Breast epithelium (tissue), 4 donors: ENCODE data around the gene ZMYND12. TPM values are rescaled to one million over a fixed set of nuclear protein-coding genes. Genes with fewer than 3 reads are reported as not detected.
A peak's percentile ranks its signal among the peaks of the same experiment; 100 is the strongest.

Experiments
- DNase-seq, 2 donors: peaks; one replicate each; pipeline ENCODE4 v3.0.0-alpha.2; 2019; ENCODE audit warnings: low spot score in 2 of 2
- H3K27ac ChIP-seq, 2 donors: fragments of 200-600 bp; sonication (generic) in 1 of 2; one replicate each; pipeline ENCODE4 v1.5.1; 2016 to 2019; ENCODE audit warnings: mild to moderate bottlenecking in 1 of 2
- H3K27me3 ChIP-seq, 2 donors: fragments of 200-600 bp; sonication (generic) in 1 of 2; one replicate each; pipeline versions ENCODE4 v1.5.1 to v1.6.0; 2017 to 2019; ENCODE audit warnings: control low read depth in 1 of 2, mild to moderate bottlenecking in 1 of 2
- H3K36me3 ChIP-seq: fragments of 200-600 bp; one replicate; pipeline ENCODE4 v1.5.1; 2019
- H3K4me1 ChIP-seq, 2 donors: fragments of 200-600 bp; sonication (generic); one replicate each; pipeline ENCODE4 v1.5.1; 2016 to 2019; ENCODE audit warnings: control low read depth in 1 of 2
- H3K4me3 ChIP-seq, 3 donors: fragments of 200-600 bp; sonication (generic); 1 replicate in 2 of 3; 2 replicates in 1 of 3; pipeline ENCODE4 v1.5.1; 2016 to 2019; ENCODE audit warnings: mild to moderate bottlenecking in 3 of 3, moderate library complexity in 2 of 3
- H3K9me3 ChIP-seq, 2 donors: fragments of 200-600 bp; sonication (generic) in 1 of 2; one replicate each; pipeline ENCODE4 v1.5.1; 2016 to 2019; ENCODE audit warnings: control low read depth in 1 of 2
- POLR2A ChIP-seq: fragments of 450-650 bp; IDR thresholded peaks from one replicate; pipeline ENCODE4 v1.6.1; 2016; ENCODE audit warnings: antibody characterized with exemption, mild to moderate bottlenecking, moderate library complexity
- POLR2AphosphoS5 ChIP-seq, 3 donors: sonication (generic); formaldehyde crosslinking; IDR thresholded peaks; one replicate each; pipeline ENCODE4 v1.6.1; 2017; ENCODE audit warnings: antibody characterized with exemption in 3 of 3
- intact Hi-C: fragments of 100-400 bp; cut with DNase I; formaldehyde crosslinking; loops from one replicate; pipeline ENCODE4 v1.15.1; 2023; ENCODE audit warnings: low total_unique reads
- total RNA-seq, 3 donors: library from RNA; depleted of rRNA; stranded (reverse); fragments of >200 nt; gene quantifications; one replicate each; pipeline ENCODE4 v1.1.0, GENCODE V29; 2016
- TF ChIP-seq, protein P1 (sequence below), 3 donors: fragments of 450-650 bp; IDR thresholded peaks; one replicate each; pipeline ENCODE4 v1.5.1; 2016 to 2017; ENCODE audit warnings: antibody characterized with exemption in 3 of 3, mild to moderate bottlenecking in 3 of 3, moderate library complexity in 3 of 3

Gene ZMYND12
- total RNA-seq, 3 donors from 2014 or later = 1.3 to 4.6 (median 3.8) TPM

DNA sequence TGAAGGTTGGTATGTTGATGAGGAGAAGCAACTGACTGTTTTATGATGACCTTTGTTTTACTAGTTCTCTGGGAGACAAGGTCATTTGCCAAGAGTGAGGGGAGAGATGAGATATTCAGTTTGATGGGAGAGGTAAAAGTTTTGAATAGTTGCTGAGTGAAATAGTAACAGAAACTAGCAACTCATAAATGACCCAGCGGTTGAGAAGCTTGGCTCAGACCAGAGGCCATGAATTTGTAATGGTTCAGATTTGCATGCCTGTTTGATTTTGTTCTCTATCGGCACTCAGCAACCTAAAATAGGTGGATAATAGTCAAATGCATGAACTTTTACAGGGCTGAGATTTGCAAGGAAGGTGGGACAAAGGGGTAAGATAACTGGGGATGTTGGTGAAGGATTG, 13.9 kb upstream of the ZMYND12 start:
- no peak for DNase-seq
- H3K4me1 ChIP-seq = no peaks in the 10 kb centered on the region
- intact Hi-C loops = loop anchor here (5.0 kb wide), 2 partner anchors 122 to 807 kb away; no protein-coding TSS in a partner anchor
- H3K27ac ChIP-seq = no peak overlapping the region
- TF ChIP-seq POLR2AphosphoS5 (IDR thresholded peaks at IDR 0.05) (no peak), POLR2A (no peak)
- TF ChIP-seq, protein P1, sequence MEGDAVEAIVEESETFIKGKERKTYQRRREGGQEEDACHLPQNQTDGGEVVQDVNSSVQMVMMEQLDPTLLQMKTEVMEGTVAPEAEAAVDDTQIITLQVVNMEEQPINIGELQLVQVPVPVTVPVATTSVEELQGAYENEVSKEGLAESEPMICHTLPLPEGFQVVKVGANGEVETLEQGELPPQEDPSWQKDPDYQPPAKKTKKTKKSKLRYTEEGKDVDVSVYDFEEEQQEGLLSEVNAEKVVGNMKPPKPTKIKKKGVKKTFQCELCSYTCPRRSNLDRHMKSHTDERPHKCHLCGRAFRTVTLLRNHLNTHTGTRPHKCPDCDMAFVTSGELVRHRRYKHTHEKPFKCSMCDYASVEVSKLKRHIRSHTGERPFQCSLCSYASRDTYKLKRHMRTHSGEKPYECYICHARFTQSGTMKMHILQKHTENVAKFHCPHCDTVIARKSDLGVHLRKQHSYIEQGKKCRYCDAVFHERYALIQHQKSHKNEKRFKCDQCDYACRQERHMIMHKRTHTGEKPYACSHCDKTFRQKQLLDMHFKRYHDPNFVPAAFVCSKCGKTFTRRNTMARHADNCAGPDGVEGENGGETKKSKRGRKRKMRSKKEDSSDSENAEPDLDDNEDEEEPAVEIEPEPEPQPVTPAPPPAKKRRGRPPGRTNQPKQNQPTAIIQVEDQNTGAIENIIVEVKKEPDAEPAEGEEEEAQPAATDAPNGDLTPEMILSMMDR (IDR thresholded peaks at IDR 0.05) = no peak
- H3K27me3 ChIP-seq = no peaks in the 10 kb centered on the region
- no peak overlapping the region for H3K4me3 ChIP-seq
- H3K36me3 ChIP-seq = no peaks in the 10 kb centered on the region
- H3K9me3 ChIP-seq = no peaks in the 10 kb centered on the region

DNA sequence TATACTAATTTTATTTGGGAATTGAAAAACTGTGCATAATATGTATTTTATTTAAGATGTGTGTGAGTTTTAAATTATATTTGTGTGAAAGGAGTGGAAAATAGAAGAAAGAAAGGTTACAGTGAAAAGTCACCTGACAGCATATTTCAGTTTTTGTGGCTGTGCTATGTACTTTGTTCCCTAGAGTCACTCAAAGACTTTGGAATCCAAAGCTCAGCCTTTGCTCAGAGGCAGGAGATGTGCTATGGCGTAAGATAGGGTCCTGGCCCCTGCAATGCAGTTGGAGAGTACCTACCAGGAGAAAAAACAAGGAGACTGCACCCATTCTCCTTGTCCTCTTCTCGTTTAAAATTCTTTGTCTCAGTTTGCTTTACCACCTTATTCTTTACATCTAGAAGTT, 10.2 kb upstream of the ZMYND12 start:
- intact Hi-C loops = no loop called here
- Histone ChIP-seq H3K4me1 (peaks cover 0 to 7% of the 10 kb centered on the region in 2 donors), H3K9me3 (no peaks in the 10 kb centered on the region), H3K4me3 (no peak overlapping the region), H3K27ac (no peak overlapping the region), H3K36me3 (no peaks in the 10 kb centered on the region), H3K27me3 (no peaks in the 10 kb centered on the region)
- TF ChIP-seq POLR2AphosphoS5 (IDR thresholded peaks at IDR 0.05) (no peak), POLR2A (no peak)
- TF ChIP-seq, protein P1 (IDR thresholded peaks at IDR 0.05) = no peak
- DNase-seq = no peak

DNA sequence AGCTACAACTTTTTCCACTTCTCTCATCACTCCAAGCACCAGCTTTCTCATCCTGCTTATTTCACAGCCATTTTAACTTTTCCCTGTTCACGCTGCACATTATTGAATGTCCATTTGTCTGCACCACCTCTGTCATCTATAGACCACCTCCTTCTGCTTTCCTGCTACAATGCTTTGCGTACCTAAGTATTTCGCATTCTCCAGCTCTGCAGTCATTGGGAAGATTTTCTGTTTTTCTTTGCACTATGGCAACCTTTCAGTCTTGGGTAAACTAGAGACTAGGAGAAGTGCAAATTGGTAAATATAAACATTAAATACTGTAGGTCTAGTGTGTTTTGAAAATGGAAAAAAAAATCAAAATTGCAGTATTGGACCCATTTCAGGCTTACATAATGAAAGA, 8.1 kb upstream of the ZMYND12 start:
- no peak for DNase-seq
- Histone ChIP-seq H3K4me3 (peak overlapping the region; percentile 66 to 73 (median 71)), H3K9me3 (no peaks in the 10 kb centered on the region), H3K27ac (peak overlapping the region in 1 of 2 donors; percentile 81), H3K4me1 (peaks cover 0 to 7% of the 10 kb centered on the region in 2 donors), H3K27me3 (no peaks in the 10 kb centered on the region), H3K36me3 (no peaks in the 10 kb centered on the region)
- intact Hi-C loops = no loop called here
- TF ChIP-seq, protein P1 (IDR thresholded peaks at IDR 0.05) = no peak
- no peak for TF ChIP-seq POLR2AphosphoS5 (IDR thresholded peaks at IDR 0.05)
- TF ChIP-seq POLR2A = no peak

DNA sequence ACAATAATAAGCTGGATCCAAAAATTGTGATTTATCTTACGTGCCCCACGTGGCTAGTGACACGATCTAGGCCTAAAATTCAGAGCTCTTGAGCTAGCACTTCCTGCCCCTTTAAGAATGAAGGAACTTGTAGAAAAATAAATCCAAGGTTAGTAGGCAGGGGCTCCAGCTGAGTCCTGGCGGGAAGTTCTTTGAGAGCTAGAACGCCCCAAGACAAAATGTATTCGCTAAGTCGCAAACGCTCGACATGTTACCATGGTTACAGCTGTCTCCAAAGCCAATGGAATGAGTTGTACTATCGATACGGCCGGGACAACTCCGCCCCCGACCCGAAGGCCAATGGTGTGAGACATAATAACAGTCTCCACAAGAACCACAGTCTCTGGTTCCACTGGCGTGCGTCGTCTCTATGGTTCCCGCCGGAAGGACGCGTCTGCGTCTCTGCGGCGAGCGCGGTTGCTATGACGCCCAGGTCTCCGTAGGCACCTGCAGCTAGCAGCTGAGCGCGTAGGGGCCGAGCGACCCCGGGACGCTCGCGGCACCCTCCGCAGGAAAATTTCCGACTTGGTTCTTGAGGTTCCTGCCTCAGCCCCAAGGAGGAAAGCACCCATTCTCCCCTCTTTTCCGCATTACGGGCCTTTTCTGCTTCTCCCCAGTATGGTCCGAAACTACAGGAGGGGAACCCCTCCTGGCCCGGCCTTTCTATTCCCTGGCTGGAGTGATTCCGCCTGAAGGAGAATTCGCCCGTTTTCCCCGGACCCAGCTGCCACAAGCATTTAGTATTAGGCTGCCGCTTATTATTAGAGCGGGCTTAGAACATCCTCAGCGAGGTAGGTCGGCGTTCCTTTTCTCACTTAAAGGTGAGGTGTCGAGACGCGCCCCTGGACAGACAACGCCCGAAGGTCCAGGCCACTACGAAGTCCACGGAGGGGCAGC, 7.3 kb upstream of the ZMYND12 start, which contains the start of gene CCDC30:
TSS of gene CCDC30 (plus strand) at position 459 of the 936 bp plus-strand sequence. CDS start 17,266 bp downstream, outside the sequence.
- Histone ChIP-seq H3K27ac (peak within 1 kb of the TSS; percentile 81 to 85), H3K4me1 (peaks cover 0 to 7% of the 10 kb centered on the region in 2 donors), H3K4me3 (peak within 1 kb of the TSS; percentile 66 to 73 (median 71)), H3K36me3 (no peaks in the 10 kb centered on the region), H3K9me3 (no peaks in the 10 kb centered on the region), H3K27me3 (no peaks in the 10 kb centered on the region)
- DNase-seq = peak; percentile 96 to 99
- TF ChIP-seq, protein P1 (IDR thresholded peaks at IDR 0.05) = no peak
- TF ChIP-seq POLR2AphosphoS5 (IDR thresholded peaks at IDR 0.05) = peak in 2 of 3 donors; percentile 31 to 41
- intact Hi-C loops = no loop called here

DNA sequence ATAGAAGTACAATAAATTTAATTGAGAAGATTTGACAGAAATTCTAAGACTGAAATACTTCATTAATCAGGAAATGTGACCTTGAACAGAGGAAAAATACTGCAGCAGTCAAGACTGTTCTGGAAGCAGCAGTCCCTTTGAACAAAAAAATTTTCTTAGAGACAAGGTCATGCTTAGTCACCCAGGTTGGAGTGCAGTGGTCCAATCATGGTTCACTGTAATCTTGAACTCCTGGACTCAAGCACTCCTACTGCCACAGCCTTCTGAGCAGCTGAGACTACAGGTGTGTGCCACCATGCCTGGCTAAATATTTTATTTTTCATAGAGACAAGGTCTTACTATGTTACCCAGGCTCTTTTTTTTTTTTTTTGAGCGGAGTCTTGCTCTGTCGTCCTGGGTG, 5.4 kb upstream of the ZMYND12 start:
- H3K4me1 ChIP-seq = peaks cover 3 to 11% of the 10 kb centered on the region in 2 donors
- no peaks in the 10 kb centered on the region for H3K36me3 ChIP-seq
- H3K27me3 ChIP-seq = no peaks in the 10 kb centered on the region
- no peak for DNase-seq
- H3K9me3 ChIP-seq = no peaks in the 10 kb centered on the region
- H3K4me3 ChIP-seq = no peak overlapping the region
- TF ChIP-seq POLR2A (no peak), POLR2AphosphoS5 (IDR thresholded peaks at IDR 0.05) (no peak)
- TF ChIP-seq, protein P1 (IDR thresholded peaks at IDR 0.05) = no peak
- no peak overlapping the region for H3K27ac ChIP-seq
- intact Hi-C loops = no loop called here
